GM19463 (cell line): ENCODE results near the gene OLIG1.

ENCODE experiments used
- ATAC-seq: cut with Tn5 transposase; IDR thresholded peaks from one replicate; pipeline ENCODE4 v1.9.1; 2021; ENCODE audit warnings: mild to moderate bottlenecking, moderate library complexity; ENCODE audit not compliant: unreplicated experiment

The OLIG1 gene

DNA sequence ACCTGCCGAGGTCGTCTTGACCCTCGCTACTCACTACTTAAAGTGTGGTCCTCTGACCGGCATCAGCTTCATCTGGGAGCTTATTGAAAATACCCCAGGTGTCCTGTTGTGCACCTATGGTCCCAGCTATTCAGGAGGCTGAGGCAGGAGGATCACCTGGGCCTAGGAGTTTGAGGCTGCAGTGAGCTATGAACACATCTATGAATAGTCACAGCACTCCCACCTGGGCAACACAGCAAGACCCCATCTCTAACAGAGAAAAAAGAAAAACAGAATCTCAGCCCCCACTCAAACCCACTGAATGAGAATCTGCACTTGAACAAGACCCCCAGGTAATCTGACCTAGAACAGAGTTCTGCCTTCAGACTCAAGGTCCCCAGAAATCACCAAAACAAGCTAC is 8.7 kb upstream of the OLIG1 start:
- no peak for ATAC-seq

DNA sequence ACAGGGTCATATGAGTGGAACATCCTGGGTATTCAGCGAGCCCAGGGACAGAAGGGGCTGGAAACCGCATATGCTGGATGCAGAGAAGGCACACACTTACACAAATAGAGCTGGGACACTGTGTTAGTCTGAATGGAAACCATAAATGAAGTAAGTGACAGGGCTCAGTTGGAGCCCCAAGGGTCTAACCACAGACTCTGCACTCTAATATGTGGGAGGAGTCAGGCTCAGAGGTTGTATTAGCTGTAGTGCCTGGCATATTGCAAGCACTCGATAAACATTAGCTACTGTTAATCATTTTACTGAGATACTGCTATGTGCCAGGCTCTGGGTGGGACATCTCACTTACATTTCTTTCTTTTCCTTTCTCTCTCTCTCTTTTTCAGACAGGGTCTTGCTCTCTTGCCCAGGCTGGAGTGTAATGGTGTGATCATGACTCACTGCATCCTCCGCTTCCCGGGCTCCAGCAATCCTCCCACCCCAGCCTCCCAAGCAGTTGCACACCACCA is 6.5 kb upstream of the OLIG1 start:
- ATAC-seq: no peak

DNA sequence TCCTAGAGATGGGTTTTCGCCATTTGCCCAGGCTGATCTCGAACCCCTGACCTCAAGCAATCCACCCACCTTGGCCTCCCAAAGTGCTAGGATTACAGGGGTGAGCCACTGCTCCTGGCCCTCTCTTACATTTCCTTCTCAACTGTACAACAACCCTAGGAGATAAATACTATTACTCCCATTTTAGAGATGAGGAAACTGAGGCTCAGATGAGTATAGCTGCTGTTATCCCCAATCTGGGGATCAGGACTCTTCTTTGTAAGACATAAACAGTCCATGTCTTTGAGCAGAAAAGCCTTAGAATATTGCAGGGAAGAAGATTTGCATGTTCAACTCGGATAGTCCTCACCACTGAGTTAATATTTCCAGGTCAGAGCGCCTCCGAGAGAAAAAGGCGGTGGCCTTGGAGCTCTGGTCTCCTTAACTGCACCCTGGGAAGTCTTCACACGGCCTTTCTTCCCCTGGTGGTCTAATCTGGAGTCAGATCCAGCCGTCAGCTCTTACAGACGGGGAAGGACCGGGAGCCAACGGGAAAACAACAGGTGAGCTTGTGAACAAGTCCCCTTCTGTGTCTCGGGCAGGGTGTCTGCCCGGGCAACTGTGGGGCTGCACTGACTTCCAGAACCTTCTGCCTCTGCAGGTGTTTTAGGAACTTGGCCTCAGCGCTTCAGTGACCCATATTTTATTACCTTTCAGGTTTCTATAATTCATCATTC is 5.9 kb upstream of the OLIG1 start:
- no peak for ATAC-seq

DNA sequence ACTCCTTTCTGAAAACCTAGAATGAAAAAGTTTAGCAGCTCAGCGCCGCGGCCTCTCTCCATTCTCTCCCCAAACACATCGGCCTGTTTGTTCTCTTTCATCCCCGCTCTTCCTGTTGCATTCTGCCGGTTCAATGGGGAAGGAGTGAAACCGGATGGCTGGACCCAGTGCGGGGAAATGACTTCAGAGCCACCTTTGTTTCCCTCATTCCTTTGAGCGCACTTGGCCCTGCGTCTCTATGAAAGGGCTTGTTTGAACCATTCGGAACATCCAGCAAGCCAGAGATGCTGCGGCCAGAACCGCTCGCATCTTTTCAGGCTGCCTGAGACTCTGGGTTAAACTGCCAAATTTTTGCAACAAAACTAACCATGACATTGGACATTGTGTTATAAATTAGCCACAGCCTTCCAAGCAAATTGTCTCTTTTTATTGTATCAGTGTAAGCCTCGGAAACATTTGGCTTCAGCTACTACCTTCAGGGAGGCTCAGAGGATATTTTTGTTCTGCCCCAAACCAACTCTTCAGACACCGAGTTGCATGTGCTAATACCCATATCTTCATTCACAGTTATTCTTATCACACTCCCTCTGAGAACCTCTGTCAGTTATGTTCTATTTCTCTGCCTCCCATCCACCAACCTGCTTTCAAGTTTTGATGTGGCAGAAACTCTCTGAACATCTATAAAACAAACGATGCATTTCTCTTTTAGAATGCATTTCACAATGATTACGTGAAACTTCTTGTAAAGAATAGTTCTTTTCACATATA is 5.1 kb upstream of the OLIG1 start:
- ATAC-seq: no peak

DNA sequence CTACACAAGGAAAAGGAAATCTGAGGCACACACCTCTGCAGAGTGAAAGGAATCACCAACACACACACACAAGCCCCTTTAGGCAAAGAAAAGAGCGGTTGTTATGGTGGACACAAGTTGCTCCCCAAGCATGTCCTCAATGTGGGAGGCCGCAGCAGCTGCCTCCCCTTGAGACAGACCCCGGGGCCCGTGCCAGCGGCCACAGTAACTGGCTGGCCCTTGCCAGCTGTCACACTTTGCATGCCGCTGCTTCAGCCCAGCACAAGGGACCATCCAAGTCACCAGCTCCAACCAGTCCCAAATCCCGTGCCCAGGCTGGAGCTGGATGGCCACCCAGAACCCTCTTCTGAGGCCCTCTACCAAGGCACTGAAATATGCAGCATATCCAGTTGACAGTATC is 2.9 kb upstream of the OLIG1 start:
- no peak for ATAC-seq

DNA sequence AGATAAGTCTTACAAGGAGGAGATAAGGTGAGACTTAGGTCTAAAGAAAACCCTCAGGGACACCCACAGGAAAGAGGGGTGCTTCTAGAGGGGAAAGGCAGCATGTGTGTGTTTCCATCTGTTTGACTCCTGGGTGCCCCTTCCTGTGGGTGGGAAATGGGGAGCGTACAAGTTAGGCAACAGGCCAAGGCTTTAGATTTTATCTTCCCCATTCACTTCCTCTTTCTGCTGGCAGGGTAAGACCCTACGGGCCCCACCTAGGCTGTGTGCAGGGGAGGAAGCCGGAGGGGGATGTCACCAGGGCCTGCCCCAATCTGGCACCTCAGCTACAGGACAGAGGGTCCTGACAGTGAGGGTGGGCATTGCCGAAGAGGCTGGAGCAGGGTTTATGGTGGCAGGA is 2.5 kb upstream of the OLIG1 start:
- ATAC-seq: no peak

DNA sequence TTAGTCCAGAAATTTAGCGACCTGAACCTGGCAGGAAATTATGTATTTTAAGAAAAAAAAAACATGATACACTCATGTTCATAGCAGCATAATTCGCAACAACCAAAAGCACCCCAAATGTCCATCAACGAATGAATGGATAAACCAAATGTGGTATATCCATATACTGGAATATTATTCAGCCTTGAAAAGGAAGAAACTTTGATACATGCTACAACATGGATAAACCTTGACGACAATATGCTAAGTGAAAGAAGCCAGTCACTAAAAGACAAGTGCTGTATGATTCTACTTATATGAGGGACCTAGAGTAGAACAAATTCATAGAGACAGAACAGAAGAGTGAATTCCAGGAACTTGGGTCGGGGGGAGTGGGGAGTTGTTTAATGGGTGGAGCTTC is 698 bp upstream of the OLIG1 start:
- ATAC-seq: no peak

DNA sequence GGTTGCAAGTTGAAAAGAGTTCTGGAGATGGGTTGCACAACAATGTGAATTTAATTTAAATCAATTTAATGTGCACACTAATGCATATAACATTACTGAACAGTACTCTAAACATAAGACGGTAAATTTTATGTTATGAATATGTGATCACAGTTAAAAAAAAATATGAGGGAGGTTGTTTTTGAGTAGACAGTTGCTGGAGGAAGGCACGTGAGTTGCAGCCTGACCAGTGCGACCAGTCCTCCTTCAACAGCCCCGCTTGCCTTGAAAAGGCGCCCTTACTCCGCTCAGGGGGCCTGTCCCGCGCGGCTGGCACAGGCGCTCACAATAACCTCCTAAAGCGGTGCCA is 322 bp upstream of the OLIG1 start:
- ATAC-seq: no peak

DNA sequence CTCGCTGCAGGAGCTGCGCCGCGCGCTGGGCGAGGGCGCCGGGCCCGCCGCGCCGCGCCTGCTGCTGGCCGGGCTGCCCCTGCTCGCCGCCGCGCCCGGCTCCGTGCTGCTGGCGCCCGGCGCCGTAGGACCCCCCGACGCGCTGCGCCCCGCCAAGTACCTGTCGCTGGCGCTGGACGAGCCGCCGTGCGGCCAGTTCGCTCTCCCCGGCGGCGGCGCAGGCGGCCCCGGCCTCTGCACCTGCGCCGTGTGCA is 730 bp downstream of the OLIG1 start:
- no peak for ATAC-seq

DNA sequence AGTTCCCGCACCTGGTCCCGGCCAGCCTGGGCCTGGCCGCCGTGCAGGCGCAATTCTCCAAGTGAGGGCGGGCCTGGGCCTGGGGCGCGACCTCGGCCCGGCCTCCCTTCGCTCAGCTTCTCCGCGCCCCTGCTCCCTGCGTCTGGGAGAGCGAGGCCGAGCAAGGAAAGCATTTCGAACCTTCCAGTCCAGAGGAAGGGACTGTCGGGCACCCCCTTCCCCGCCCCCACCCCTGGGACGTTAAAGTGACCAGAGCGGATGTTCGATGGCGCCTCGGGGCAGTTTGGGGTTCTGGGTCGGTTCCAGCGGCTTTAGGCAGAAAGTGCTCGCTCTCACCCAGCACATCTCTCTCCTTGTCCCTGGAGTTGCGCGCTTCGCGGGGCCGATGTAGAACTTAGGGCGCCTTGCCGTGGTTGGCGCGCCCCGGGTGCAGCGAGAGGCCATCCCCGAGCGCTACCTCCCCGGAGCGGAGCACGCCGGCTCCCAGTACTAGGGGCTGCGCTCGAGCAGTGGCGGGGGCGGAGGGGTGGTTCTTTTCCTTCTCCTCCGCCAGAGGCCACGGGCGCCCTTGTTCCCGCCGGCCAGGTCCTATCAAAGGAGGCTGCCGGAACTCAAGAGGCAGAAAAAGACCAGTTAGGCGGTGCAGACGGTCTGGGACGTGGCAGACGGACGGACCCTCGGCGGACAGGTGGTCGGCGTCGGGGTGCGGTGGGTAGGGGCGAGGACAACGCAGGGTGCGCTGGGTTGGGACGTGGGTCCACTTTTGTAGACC is 1.2 kb downstream of the OLIG1 start:
- no peak for ATAC-seq

DNA sequence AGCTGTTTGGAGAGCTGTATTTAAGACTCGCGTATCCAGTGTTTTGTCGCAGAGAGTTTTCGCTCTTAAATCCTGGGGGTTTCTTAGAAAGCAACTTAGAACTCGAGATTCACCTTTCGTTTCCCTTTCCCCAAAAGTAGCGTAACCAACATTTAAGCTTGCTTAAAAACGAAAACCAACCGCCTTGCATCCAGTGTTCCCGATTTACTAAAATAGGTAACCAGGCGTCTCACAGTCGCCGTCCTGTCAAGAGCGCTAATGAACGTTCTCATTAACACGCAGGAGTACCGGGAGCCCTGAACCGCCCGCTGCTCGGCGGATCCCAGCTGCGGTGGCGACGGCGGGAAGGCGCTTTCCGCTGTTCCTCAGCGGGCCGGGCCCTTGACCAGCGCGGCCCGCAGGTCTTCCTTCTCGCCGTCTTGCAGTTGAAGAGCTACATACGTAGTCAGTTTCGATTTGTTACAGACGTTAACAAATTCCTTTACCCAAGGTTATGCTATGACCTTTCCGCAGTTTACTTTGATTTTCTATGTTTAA is 1.9 kb downstream of the OLIG1 start:
- ATAC-seq: no peak

DNA sequence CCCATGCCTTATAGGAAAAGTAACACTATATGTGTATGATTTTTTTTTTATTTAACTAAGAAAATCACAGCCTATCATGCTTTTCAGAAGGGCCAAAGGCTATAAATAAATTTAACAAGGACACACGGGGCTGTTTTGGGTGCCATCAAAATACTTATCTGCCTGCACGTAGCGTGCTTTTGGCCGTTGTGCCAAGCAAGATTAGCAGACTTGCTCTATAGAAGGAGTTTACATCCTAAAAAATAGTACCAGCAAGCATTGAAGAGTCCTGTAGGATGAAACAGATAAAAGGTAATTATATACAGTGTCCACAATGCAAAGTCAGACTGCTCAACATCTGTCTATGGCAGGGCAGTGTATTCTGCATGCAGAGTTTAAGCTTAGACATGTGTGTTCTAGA is 3.7 kb downstream of the OLIG1 start:
- ATAC-seq: no peak

DNA sequence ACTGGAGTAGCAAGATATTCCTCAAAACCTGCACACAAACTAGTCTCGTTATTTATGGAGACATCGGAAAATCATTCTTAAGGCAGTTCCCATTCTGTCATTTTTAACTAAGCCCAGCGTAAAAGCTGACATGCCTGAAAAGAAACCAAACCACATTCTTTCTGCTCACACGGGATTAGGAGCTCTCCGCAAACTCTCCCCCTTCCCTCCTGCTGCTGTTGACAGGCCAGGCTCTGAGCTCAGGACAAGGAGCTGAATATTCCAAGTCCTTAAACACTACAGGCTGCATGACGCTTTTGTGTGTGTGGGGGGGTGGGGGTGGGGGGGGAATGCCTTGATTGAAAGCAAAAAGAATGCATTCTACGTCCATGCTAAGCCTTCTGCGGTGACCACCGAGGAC is 5.2 kb downstream of the OLIG1 start:
- no peak for ATAC-seq

DNA sequence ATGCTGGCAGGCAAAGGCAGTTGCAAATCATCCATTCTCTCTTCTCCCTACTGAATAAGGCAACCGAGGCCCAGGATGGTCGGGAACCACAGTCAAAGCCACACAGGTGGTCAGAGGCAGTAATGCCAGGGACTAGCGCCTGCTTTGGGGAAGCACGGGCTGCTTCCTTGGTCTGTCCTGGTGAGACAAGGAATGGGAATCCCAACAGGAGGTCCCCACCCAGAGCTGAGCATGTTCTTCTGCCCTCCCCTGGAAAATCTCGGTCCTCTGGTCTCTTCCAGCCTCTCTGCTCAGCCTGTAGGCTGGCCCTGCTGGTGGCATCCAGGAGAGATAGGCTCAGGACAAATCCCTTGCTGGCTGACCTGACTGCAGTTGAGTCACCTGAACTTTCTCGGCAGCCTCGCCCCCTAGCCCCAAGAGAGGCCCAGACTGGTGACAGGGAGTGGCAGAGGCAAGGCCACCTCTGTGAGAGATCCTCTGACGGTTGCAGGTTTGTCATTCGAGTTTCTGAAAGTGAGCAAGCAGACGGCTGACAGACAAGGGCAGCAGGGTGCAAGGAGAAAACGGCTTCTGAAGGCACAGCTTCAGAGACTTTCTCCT is 5.8 kb downstream of the OLIG1 start:
- no peak for ATAC-seq

DNA sequence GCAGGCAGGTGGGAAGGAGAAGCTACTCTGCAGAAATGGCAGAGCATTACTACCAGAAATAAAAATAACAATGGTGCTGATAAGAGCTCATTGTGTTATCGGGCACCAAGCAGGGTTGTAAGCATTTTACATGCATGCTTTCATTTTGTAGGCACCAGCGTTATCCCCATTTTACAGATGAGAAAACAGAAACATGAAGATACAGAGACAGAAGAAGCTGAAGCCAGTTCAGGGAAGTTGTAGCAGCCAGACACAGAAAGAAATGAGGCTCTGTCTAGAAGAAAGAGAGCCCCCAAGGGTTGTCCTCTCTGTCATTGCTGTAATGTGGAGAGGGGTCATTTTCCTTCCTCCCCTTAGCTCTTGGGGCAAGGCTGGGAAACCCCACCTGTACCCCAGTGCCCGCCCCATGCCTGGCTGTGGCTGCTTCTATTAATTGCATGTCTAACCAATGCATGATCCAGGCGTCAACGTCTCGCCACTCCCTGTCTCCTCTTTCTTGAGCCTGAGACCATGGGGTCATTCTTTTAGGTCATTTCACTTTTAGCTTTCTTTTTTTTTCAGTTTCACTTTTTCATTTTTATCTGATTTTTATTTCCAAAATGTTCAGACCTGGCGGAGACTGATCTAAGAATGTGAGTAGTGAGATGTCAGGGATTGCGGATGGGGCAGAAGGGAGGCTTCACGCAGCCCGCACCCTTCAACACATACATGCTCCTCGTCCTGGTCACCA is 6.8 kb downstream of the OLIG1 start:
- ATAC-seq: no peak

DNA sequence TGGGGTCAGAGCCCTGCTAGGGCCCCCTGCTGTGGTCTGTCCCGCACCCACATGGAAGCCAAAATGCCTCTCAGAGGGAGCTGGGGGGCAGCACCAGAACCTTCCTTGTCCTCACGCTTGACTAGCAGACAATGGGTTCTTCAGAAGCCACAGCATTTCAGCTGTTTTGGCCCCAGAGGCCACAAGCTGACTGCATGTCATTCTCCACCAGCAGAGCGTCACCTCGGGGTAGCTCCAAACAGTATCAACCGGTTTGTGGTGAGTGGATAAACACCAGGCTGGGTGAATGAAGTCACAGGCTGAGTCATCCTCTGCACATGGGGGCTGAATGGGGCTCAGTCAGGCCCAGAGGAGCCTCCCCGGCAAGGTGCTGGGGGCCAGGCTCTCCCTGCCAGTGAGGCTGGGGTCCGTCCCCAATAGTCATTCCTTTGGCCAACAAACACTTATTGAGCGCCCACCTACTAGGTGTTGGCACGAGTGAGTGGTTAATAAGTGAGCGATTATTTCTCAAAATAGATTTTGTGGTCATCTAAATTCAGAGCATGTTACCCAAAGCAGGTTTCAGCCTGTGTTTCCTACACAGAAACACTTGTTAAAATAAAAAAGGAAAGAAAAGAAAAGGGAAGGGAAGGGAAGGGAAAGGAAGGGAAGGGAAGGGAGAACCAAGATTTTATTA is 9.1 kb downstream of the OLIG1 start:
- peak; percentile 98 for ATAC-seq

DNA sequence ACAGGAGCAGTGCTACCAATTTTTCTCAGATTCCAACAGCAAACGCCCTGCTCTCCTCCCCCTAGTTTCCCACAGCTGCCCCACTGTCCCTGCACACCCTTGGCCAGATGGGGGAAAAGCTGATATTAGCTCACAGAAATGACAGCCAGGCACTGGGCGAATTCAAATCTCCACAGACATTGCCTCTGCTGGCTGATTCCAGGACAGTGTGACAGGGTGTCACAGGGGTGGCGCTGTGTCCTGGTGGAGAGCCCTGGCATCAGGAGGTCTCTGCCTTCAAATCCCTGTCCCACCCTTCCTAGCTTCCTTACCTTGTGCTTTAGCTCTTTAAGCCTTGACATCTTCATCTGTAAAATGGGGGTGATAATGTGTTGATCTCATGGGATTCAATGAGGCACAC is 10.4 kb downstream of the OLIG1 start:
- no peak for ATAC-seq

DNA sequence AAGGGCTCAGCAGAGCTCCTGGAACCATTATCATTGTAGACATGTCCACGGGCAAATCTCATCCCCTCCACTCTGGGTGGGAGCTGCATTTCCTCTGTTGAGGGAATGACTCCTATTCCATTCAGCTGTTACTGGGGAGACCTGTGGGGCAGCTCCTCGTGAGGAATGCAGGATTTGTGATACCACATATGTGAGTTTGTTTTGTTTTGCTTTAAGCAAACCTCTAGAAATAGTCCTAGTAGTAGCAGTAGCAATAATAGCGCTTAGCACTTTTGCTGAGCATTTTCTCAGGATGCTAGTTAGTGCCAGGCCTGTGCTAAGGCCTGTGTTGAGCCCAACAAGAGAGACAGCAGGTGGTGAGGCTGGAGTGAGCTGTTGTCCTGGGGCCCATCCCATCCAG is 10.8 kb downstream of the OLIG1 start:
- no peak for ATAC-seq

DNA sequence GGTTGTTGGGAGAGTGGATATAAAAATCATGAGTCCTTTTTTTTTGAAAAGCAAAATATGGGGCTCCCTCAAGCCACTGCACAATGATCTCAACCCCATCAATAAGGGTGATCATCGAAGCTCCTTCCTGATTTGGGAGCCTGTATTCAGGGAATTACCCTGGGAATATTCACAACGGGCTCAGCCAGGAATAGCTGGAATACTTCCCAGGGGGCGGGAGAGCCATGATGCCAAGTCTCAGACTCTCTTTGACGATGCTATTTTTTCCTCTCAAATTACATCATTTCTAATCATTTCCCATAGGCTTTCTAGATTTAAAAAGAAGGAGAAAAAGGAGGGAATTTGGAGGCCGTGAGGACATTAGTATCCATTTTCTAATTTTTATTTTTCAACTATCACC is 18.4 kb downstream of the OLIG1 start:
- ATAC-seq: no peak

DNA sequence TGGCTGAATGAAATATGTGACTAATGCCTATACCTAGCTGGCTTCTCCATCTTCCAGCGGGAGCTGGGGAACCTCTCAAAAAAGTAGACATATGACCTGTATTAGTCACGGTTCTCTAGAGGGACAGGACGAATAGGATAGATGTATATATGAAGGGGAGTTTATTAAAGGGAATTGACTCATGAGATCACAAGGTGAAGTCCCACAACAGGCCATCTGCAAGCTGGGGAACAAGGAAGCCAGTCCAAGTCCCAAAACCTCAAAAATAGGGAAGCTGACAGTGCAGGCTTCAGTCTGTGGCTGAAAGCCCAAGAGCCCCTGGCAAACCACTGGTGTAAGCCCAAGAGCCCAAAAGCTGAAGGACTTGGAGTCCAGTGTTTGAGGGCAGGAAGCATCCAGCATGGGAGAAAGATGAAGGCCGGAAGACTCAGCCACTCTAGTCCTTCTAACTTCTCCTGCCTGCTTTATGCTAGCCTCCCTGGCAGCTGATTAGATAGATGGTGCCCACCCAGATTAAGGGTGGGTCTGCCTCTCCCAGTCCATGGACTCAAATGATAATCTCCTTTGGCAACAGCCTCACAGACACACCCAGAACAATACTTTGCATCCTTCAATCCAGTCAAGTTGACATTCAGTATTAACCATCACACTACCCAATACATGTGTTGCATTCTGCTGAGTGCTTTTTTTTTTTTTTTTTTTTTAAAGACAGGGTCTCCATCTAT is 19.6 kb downstream of the OLIG1 start:
- ATAC-seq: no peak
